K562 (cell line): ENCODE measurements around the gene RYR1. TPM values are rescaled to one million over a fixed set of nuclear protein-coding genes. Genes with fewer than 3 reads are reported as not detected.

Experiments
- CBX3 ChIP-seq, 2 experiments: IDR thresholded peaks; 1 replicate in 1 of 2; 2 replicates in 1 of 2; pipeline ENCODE4 v1.6.1; 2012; ENCODE audit warnings: inconsistent platforms in 2 of 2, low read length in 2 of 2, borderline replicate concordance in 1 of 2, control low read depth in 1 of 2
- DACH1 ChIP-seq: fragments of 450-650 bp; IDR thresholded peaks from 2 replicates; pipeline ENCODE4 v1.6.1; 2018; ENCODE audit not compliant: partially characterized antibody
- HDAC1 ChIP-seq, 2 experiments: fragments of 450-650 bp; IDR thresholded peaks; 2 replicates each; pipeline ENCODE4 v1.6.1; 2016 to 2017; ENCODE audit warnings: inconsistent platforms in 1 of 2, mild to moderate bottlenecking in 1 of 2, moderate library complexity in 1 of 2
- HDAC8 ChIP-seq: fragments of 450-650 bp; IDR thresholded peaks from 2 replicates; pipeline ENCODE4 v1.6.1; 2016; ENCODE audit warnings: mild to moderate bottlenecking, missing genetic modification characterization, moderate library complexity, missing compliant biosample characterization
- KAT2B ChIP-seq: IDR thresholded peaks from one replicate; pipeline ENCODE4 v1.6.1; 2012; ENCODE audit warnings: low read depth, mild to moderate bottlenecking, control low read depth, inconsistent platforms, low read length, moderate library complexity
- NCOA4 ChIP-seq: fragments of 450-650 bp; IDR thresholded peaks from 2 replicates; pipeline ENCODE4 v1.6.1; 2018; ENCODE audit warnings: mild to moderate bottlenecking; ENCODE audit not compliant: partially characterized antibody
- RBM22 ChIP-seq: fragments of 200-400 bp; formaldehyde crosslinking; IDR thresholded peaks from 2 replicates; pipeline ENCODE4 v1.6.1; 2018; ENCODE audit warnings: low read length, low read depth; ENCODE audit not compliant: poor library complexity, severe bottlenecking
- ZNF124 ChIP-seq: sonication (generic); formaldehyde crosslinking; IDR thresholded peaks from 2 replicates; pipeline ENCODE4 v1.8.1; 2022; ENCODE audit warnings: missing genetic modification reagents
- polyA plus RNA-seq, 8 experiments: library from polyadenylated mRNA; depleted of rRNA in 4 of 8; stranded (reverse) in 5 of 8; unstranded in 3 of 8; fragments of >200 nt; fragmentation: Nextera tagmentation in 2 of 8; fragmentation: Illumina TruSeq in 1 of 8; extraction: Ambion mirVana in 2 of 8; extraction: Trizol in 1 of 8; gene quantifications; 2 replicates each; pipeline versions ENCODE4 v1.2.1 to v1.2.3, GENCODE V29; 2011 to 2014; ENCODE audit warnings: inconsistent platforms in 1 of 8, missing spikeins in 1 of 8
- total RNA-seq, 7 experiments: library from RNA; depleted of rRNA in 6 of 7; stranded (reverse); fragments of >200 nt in 6 of 7; fragmentation: Illumina TruSeq in 2 of 7; extraction: Trizol in 2 of 7; gene quantifications; 2 replicates each; pipeline versions ENCODE4 v1.2.1 to v1.2.3, GENCODE V29; 2011 to 2021; ENCODE audit warnings: low replicate concordance in 1 of 7
- TF ChIP-seq, protein P1 (sequence below), 2 experiments: IDR thresholded peaks in 1 of 2; conservative IDR thresholded peaks in 1 of 2; 2 replicates each; pipeline ENCODE4 v1.6.1; 2016; ENCODE audit warnings: low read depth in 2 of 2, mild to moderate bottlenecking in 1 of 2, missing compliant biosample characterization in 1 of 2, missing genetic modification characterization in 1 of 2, moderate library complexity in 1 of 2
- TF ChIP-seq, protein P2 (sequence below), 3 experiments: fragments of 200-800 bp in 1 of 3; fragments of 250-450 bp in 1 of 3; fragments of 450-650 bp in 1 of 3; sonication (Bioruptor Pico) in 1 of 3; sonication (Bioruptor generic) in 1 of 3; formaldehyde crosslinking in 1 of 3; IDR thresholded peaks; 2 replicates each; pipeline versions ENCODE4 v1.6.1 to v1.8.0; 2016 to 2022; ENCODE audit warnings: mild to moderate bottlenecking in 2 of 3, missing genetic modification characterization in 2 of 3, missing compliant biosample characterization in 1 of 3, moderate library complexity in 1 of 3

RYR1 gene
- total and polyA plus RNA-seq, 9 of the 15 experiments (the other 6 are each of a cell fraction or from before 2014, with no cell fraction given), result 0.11 to 7.4 (median 3.7) TPM

DNA sequence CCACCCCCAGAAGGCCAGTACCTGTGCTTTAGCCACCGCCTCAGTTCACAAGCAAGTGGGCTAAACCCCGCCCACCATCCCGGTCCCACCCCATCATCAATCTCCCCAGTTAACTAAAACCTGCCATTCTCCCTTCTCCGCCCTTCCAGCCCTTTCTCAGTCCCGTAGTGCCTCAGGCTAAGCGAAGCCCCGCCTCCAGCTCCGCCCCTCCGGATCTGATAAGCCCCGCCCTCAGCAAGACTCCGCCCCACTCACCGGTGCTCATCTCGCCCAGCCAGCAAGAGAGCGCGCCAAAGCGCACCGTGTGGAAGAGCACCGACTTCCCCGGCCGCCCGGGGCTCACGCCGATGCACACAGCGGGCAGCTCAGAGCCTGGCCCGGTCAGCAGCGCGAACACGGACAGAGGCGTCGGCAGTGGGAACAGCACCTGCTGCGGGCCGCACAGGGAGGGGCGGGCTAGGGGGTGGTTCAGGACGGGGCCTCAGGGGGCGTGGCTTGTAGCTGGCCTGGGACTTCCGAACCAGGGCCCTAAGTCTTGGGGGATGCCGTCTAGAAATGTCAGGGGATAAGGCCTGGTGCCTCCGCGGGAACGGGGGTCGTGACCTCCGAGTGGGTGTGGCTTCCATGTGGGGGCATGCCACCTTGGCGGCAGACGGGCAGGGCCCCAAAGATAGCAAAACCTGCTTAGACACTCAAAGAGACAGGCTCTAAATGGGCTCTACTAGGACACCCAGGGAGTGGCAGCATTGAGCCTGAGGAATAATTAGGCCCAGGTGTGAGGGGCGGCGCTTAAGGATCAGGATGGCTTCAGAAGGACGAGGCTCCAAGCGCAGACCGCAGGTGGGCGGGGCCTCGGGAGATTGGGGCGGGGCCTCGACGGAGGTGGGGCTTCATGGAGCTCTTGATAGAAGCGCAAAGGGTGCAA lies 162.8 kb downstream of the RYR1 start (continued):
- TF ChIP-seq, protein P1, sequence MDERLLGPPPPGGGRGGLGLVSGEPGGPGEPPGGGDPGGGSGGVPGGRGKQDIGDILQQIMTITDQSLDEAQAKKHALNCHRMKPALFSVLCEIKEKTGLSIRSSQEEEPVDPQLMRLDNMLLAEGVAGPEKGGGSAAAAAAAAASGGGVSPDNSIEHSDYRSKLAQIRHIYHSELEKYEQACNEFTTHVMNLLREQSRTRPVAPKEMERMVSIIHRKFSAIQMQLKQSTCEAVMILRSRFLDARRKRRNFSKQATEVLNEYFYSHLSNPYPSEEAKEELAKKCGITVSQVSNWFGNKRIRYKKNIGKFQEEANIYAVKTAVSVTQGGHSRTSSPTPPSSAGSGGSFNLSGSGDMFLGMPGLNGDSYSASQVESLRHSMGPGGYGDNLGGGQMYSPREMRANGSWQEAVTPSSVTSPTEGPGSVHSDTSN (CRISPR knock-in tag; IDR thresholded peaks at IDR 0.05; ENCODE audit: low read depth), result no peak
- TF ChIP-seq, protein P1 (tag; conservative IDR thresholded peaks at IDR 0.05; ENCODE audit: low read depth), result peak; percentile 86
- TF ChIP-seq DACH1 (no peak), HDAC1 (IDR thresholded peaks at IDR 0.05) (peak in 1 of 2 experiments; percentile 75; a peak in 2 of 4 replicates), NCOA4 (no peak), KAT2B (no peak), CBX3 (IDR thresholded peaks at IDR 0.05; ENCODE audit: borderline replicate concordance in 1 of 2, low read length in 2 of 2) (no peak), RBM22 (no peak), HDAC8 (tag) (no peak), ZNF124 (no peak)
- TF ChIP-seq, protein P2, sequence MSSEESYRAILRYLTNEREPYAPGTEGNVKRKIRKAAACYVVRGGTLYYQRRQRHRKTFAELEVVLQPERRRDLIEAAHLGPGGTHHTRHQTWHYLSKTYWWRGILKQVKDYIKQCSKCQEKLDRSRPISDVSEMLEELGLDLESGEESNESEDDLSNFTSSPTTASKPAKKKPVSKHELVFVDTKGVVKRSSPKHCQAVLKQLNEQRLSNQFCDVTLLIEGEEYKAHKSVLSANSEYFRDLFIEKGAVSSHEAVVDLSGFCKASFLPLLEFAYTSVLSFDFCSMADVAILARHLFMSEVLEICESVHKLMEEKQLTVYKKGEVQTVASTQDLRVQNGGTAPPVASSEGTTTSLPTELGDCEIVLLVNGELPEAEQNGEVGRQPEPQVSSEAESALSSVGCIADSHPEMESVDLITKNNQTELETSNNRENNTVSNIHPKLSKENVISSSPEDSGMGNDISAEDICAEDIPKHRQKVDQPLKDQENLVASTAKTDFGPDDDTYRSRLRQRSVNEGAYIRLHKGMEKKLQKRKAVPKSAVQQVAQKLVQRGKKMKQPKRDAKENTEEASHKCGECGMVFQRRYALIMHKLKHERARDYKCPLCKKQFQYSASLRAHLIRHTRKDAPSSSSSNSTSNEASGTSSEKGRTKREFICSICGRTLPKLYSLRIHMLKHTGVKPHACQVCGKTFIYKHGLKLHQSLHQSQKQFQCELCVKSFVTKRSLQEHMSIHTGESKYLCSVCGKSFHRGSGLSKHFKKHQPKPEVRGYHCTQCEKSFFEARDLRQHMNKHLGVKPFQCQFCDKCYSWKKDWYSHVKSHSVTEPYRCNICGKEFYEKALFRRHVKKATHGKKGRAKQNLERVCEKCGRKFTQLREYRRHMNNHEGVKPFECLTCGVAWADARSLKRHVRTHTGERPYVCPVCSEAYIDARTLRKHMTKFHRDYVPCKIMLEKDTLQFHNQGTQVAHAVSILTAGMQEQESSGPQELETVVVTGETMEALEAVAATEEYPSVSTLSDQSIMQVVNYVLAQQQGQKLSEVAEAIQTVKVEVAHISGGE (CRISPR knock-in tag; IDR thresholded peaks at IDR 0.05), result no peak
- TF ChIP-seq, all 486 proteins: peak for 53
